A673 (cell line): ENCODE measurements around the gene UQCC2.

Experiments used
- EZH2 ChIP-seq: fragments of 200-600 bp; sonication (generic); IDR thresholded peaks from 2 replicates; pipeline ENCODE4 v1.6.1; 2017; ENCODE audit warnings: borderline replicate concordance, low read depth, mild to moderate bottlenecking, mixed read lengths, antibody characterized with exemption, low read length; ENCODE audit not compliant: poor library complexity, severe bottlenecking
- TF ChIP-seq, protein P1 (sequence below): fragments of 300-800, 200-600 bp; sonication (generic); conservative IDR thresholded peaks from 2 replicates; pipeline ENCODE4 v1.5.1; 2017; ENCODE audit warnings: low read depth, mild to moderate bottlenecking, antibody characterized with exemption, low read length, moderate library complexity, mixed read lengths

DNA sequence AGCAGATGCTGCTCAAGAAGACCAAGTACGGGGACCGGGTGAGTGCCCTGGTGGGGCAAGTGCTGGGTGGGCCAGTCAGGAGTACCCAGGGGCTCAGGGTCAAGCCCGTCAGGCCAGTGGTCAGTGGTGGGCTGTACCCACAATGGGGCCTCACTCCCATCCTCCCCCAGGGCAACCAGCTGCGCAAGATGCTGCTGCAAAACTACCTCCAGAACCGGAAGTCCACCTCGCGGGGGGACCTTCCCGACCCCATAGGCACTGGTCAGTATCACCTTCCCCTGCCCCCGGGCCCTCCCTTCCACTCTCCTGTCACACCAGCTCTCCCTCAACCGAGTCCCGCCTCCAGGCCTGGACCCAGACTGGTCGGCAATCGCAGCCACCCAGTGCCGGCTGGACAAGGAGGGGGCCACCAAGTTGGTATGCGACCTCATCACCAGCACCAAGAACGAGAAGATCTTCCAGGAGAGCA, 27.0 kb downstream of the UQCC2 start:
- TF ChIP-seq, protein P1, sequence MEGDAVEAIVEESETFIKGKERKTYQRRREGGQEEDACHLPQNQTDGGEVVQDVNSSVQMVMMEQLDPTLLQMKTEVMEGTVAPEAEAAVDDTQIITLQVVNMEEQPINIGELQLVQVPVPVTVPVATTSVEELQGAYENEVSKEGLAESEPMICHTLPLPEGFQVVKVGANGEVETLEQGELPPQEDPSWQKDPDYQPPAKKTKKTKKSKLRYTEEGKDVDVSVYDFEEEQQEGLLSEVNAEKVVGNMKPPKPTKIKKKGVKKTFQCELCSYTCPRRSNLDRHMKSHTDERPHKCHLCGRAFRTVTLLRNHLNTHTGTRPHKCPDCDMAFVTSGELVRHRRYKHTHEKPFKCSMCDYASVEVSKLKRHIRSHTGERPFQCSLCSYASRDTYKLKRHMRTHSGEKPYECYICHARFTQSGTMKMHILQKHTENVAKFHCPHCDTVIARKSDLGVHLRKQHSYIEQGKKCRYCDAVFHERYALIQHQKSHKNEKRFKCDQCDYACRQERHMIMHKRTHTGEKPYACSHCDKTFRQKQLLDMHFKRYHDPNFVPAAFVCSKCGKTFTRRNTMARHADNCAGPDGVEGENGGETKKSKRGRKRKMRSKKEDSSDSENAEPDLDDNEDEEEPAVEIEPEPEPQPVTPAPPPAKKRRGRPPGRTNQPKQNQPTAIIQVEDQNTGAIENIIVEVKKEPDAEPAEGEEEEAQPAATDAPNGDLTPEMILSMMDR: no peak
- TF ChIP-seq EZH2: no peak
